ENCODE data around the gene PILRB.

DNA sequence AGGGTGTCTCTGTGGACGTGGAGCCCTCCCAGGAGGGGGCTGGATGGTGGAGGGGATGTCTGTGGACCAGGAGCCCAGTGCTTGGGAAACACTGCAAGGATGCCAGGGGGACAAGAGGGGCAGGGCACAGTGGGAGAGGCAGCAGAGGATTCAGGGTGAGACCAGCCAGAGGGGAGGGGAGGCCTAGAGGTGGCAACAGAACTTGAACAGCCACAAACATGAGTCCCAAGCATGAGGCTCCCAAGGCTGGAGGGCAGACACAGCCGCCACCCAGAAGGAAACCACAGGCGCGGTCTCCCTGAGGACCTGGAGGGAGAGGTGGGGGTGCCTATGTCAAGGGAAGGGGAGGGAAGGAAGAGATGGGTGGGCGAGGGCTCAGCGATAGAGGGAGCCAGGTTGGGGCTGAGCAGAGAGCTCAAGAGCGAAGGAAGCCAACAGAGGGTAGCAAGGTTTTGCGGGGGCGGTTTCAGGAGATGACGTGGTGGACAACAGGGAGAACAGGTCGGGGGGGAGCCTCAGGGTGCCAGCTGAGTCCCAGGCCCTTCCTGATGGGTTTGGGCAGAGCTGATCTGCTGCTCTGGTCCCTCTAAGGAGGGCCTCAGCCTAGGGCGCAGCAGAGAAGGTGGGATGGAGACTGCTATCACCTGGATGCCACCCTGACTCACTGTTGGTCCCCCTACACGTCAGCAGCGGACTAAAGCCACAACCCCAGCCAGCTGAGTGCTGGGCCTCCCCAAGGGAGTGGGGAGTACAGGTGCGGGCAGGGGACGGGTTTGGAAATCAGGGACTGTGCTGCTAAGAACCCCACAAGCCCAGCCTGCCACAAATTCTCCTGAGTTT, 8.7 kb downstream of the PILRB start:
- TF ChIP-seq, protein P1, sequence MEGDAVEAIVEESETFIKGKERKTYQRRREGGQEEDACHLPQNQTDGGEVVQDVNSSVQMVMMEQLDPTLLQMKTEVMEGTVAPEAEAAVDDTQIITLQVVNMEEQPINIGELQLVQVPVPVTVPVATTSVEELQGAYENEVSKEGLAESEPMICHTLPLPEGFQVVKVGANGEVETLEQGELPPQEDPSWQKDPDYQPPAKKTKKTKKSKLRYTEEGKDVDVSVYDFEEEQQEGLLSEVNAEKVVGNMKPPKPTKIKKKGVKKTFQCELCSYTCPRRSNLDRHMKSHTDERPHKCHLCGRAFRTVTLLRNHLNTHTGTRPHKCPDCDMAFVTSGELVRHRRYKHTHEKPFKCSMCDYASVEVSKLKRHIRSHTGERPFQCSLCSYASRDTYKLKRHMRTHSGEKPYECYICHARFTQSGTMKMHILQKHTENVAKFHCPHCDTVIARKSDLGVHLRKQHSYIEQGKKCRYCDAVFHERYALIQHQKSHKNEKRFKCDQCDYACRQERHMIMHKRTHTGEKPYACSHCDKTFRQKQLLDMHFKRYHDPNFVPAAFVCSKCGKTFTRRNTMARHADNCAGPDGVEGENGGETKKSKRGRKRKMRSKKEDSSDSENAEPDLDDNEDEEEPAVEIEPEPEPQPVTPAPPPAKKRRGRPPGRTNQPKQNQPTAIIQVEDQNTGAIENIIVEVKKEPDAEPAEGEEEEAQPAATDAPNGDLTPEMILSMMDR (IDR thresholded peaks at IDR 0.05) = no peak
- no peak for TF ChIP-seq POLR2A (IDR thresholded peaks at IDR 0.05)

All from right lobe of liver (tissue), 4 donors.